Testis (tissue), 3 donors: ENCODE results near the gene TMEM150C. TPM values are rescaled to one million over a fixed set of nuclear protein-coding genes. Genes with fewer than 3 reads are reported as not detected.
"Not testable (repeated sequence)": the region's sequence is repeated elsewhere in the genome, so short reads cannot be mapped to it uniquely, and the experiment has no call there.

ENCODE experiments used
- DNase-seq: peaks from one replicate; pipeline ENCODE4 v3.0.0-alpha.2; 2019
- H3K27ac ChIP-seq, 2 donors: fragments of 200-600 bp; sonication (generic); one replicate each; pipeline ENCODE4 v1.5.1; 2019
- H3K27me3 ChIP-seq: fragments of 200-600 bp; sonication (generic); one replicate; pipeline ENCODE4 v1.5.1; 2019
- H3K36me3 ChIP-seq: fragments of 200-600 bp; sonication (generic); one replicate; pipeline ENCODE4 v1.5.1; 2017; ENCODE audit warnings: low read depth; ENCODE audit errors: missing control alignments
- H3K4me1 ChIP-seq: fragments of 200-600 bp; sonication (generic); one replicate; pipeline ENCODE4 v1.5.1; 2019
- H3K4me3 ChIP-seq, 2 donors: fragments of 200-600 bp; sonication (generic); one replicate each; pipeline ENCODE4 v1.5.1; 2017 to 2019
- H3K9me3 ChIP-seq: fragments of 200-600 bp; sonication (generic); one replicate; pipeline ENCODE4 v1.5.1; 2017
- POLR2A ChIP-seq: fragments of 450-650 bp; IDR thresholded peaks from one replicate; pipeline ENCODE4 v1.6.1; 2017; ENCODE audit warnings: antibody characterized with exemption, mild to moderate bottlenecking, moderate library complexity
- WGBS, 2 donors: methylation state at CpG; one replicate each; pipeline ENCODE4 v1.1.5; 2018; 5-methylcytosine and 5-hydroxymethylcytosine counted together
- intact Hi-C: fragments of 100-400 bp; cut with DNase I; formaldehyde crosslinking; loops from one replicate; pipeline ENCODE4 v1.15.1; 2023; ENCODE audit warnings: low total_unique reads
- polyA plus RNA-seq: library from polyadenylated mRNA; stranded (reverse); fragments of 350-450 nt; fragmentation: Illumina TruSeq; extraction: RNeasy Lipid Tissue Mini Kit (QIAGEN cat#74804); gene quantifications from one replicate; pipeline ENCODE4 v1.2.3, GENCODE V29; 2014; ENCODE audit warnings: low read depth, low replicate concordance; ENCODE audit not compliant: insufficient read depth
- total RNA-seq, 2 donors: library from RNA; depleted of rRNA; stranded (reverse); fragments of >200 nt; gene quantifications; one replicate each; pipeline ENCODE4 v1.2.3, GENCODE V29; 2016
- TF ChIP-seq, protein P1 (sequence below), 3 experiments: fragments of 450-650 bp in 2 of 3; fragments of 200-600 bp in 1 of 3; sonication (generic) in 1 of 3; IDR thresholded peaks; one replicate each; pipeline ENCODE4 v1.5.1; 2016 to 2019; ENCODE audit warnings: antibody characterized with exemption in 3 of 3, mild to moderate bottlenecking in 2 of 3, moderate library complexity in 1 of 3

The TMEM150C gene
- total and polyA plus RNA-seq, 3 donors from 2014 or later: 7.2 to 11.4 (median 7.7) TPM

DNA sequence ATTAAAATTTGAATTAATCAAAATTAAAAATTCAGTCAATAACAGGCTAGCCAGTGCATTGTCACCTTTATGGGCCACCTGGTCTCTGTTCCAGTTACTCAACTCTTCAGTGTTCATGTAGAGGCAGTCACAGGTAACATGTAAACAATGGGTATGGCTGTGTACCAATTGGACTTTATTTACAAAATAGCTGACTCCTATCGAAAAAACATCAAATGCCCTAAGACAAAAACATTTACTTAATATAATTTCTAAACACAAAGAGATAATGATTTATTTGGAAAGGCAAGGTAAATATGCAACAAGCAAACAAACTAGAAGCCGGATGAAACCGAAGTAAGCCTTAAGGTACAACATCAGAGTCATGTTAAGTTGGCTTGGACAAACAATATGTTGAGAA lies 8.8 kb downstream of the TMEM150C start:
- no peak for DNase-seq

DNA sequence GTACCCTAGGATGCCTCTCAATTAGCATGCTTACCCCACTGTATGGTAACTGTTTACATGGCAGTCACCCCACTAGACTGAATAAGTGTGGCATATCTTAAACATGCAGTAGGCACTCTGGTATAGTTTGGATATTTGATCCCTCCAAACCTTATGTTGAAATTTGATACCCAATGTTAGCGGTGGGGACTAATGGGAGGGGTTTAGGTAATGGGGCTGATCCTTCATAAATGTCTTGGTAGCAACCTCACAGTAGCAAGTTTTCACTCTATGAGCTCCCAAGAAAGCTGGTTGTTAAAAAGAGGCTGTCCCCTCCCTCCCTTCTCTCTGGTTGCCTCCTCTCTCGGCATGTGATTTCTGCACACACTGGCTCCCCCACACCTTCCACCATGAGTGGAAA lies 10.1 kb downstream of the TMEM150C start:
- Histone ChIP-seq H3K36me3 (no peaks in the 10 kb centered on the region), H3K4me1 (no peaks in the 10 kb centered on the region), H3K9me3 (no peaks in the 10 kb centered on the region), H3K4me3 (no peak overlapping the region), H3K27ac (no peak overlapping the region), H3K27me3 (no peaks in the 10 kb centered on the region)
- no peak for DNase-seq
- TF ChIP-seq, protein P1, sequence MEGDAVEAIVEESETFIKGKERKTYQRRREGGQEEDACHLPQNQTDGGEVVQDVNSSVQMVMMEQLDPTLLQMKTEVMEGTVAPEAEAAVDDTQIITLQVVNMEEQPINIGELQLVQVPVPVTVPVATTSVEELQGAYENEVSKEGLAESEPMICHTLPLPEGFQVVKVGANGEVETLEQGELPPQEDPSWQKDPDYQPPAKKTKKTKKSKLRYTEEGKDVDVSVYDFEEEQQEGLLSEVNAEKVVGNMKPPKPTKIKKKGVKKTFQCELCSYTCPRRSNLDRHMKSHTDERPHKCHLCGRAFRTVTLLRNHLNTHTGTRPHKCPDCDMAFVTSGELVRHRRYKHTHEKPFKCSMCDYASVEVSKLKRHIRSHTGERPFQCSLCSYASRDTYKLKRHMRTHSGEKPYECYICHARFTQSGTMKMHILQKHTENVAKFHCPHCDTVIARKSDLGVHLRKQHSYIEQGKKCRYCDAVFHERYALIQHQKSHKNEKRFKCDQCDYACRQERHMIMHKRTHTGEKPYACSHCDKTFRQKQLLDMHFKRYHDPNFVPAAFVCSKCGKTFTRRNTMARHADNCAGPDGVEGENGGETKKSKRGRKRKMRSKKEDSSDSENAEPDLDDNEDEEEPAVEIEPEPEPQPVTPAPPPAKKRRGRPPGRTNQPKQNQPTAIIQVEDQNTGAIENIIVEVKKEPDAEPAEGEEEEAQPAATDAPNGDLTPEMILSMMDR (IDR thresholded peaks at IDR 0.05): no peak
- no peak for TF ChIP-seq POLR2A
- WGBS, 2 donors: 76 to 87% methylated on average over 2 of the region's 2 CpGs
- intact Hi-C loops: no loop called here

More for the DNA sequence above, 8.8 kb downstream of the TMEM150C start:
- no peak for TF ChIP-seq POLR2A
- TF ChIP-seq, protein P1 (IDR thresholded peaks at IDR 0.05): no peak
- no peaks in the 10 kb centered on the region for H3K9me3 ChIP-seq
- no peaks in the 10 kb centered on the region for H3K4me1 ChIP-seq
- intact Hi-C loops: no loop called here
- no peaks in the 10 kb centered on the region for H3K27me3 ChIP-seq
- H3K27ac ChIP-seq: no peak overlapping the region
- no peaks in the 10 kb centered on the region for H3K36me3 ChIP-seq
- no peak overlapping the region for H3K4me3 ChIP-seq
- WGBS, 2 donors: 93 to 95% methylated on average over 3 of the region's 3 CpGs

DNA sequence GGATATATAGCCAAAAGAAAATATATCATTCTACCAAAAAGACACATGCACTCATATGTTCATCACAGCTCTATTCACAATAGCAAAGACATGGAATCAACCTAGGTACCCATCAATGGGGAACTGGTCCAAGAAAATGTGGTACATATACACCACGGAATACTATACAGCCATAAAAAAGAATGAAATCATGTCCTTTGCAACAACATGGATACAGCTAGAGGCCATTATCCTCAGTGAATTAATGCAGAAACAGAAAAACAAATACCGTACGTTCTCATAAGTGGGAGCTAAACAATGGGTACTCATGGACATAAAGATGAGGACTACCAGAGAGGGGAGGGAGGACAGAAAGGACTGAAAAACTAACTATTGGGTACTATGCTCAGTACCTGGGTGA lies 13.9 kb downstream of the TMEM150C start:
- H3K4me1 ChIP-seq, intact Hi-C loops, H3K9me3 ChIP-seq, H3K27ac ChIP-seq, H3K4me3 ChIP-seq, DNase-seq, H3K27me3 ChIP-seq, H3K36me3 ChIP-seq: not testable (repeated sequence)
- 92 to 97% methylated on average over 3 of the region's 3 CpGs for WGBS, 2 donors

DNA sequence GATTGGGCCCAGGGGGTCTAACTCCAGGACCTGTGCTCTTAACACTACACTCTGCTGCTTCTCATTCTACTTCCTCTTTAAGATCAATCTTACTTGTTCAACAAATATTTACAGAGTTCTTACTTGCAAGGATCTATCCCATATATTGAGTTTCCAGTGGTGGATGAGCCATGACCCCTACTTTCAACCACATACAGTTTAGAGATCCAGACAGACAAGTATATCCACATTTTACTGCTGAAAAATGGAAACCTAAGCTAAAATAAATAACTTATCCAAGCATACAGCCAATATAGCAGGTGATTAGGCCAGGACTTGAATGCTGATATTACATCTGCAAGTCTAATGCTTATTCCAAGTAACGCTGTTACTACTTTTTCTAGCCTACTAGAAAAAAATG lies 18.7 kb downstream of the TMEM150C start:
- intact Hi-C loops: no loop called here
- H3K4me3 ChIP-seq: no peak overlapping the region
- no peaks in the 10 kb centered on the region for H3K9me3 ChIP-seq
- H3K27ac ChIP-seq: no peak overlapping the region
- no peaks in the 10 kb centered on the region for H3K27me3 ChIP-seq
- WGBS, 2 donors: 88 to 100% methylated on average over 1 of the region's 1 CpG
- H3K36me3 ChIP-seq: no peaks in the 10 kb centered on the region
- no peak for DNase-seq
- no peak for TF ChIP-seq POLR2A
- TF ChIP-seq, protein P1 (IDR thresholded peaks at IDR 0.05): no peak
- H3K4me1 ChIP-seq: no peaks in the 10 kb centered on the region

DNA sequence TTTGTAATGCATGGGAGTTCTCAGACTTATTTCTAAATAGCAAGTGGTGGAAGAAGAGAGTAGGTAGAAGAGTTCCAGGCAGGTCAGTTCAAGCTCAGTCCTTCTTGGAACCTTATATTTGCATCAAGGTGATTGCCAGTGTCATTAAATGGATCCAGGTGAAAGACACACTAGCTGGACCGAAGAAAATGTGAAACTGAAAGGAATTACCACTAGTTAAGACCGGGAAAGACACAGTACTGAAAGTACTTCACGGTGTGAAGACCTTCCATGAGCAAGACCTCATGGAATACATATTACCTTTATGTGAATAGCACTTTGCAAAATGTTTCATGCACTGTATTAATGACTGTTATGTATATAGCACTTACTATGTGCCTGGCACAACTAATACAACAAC lies 19.1 kb downstream of the TMEM150C start:
- H3K27me3 ChIP-seq: no peaks in the 10 kb centered on the region
- intact Hi-C loops: no loop called here

More for the DNA sequence above, 19.1 kb downstream of the TMEM150C start:
- Histone ChIP-seq H3K36me3 (no peaks in the 10 kb centered on the region), H3K4me1 (no peaks in the 10 kb centered on the region), H3K27ac (no peak overlapping the region), H3K4me3 (no peak overlapping the region), H3K9me3 (no peaks in the 10 kb centered on the region)
- no peak for DNase-seq
- 81 to 96% methylated on average over 3 of the region's 3 CpGs for WGBS, 2 donors
- TF ChIP-seq POLR2A: no peak
- TF ChIP-seq, protein P1 (IDR thresholded peaks at IDR 0.05): no peak
